SKM-1 (cell line): ENCODE results near the gene IGF2R.
"Not testable (repeated sequence)": the region's sequence is repeated elsewhere in the genome, so short reads cannot be mapped to it uniquely, and the experiment has no call there.

Experiments
- DNase-seq: peaks from one replicate; lab custom pipeline; 2025; ENCODE audit not compliant: unreplicated experiment; lab: John Stamatoyannopoulos, UW

IGF2R gene, protein sequence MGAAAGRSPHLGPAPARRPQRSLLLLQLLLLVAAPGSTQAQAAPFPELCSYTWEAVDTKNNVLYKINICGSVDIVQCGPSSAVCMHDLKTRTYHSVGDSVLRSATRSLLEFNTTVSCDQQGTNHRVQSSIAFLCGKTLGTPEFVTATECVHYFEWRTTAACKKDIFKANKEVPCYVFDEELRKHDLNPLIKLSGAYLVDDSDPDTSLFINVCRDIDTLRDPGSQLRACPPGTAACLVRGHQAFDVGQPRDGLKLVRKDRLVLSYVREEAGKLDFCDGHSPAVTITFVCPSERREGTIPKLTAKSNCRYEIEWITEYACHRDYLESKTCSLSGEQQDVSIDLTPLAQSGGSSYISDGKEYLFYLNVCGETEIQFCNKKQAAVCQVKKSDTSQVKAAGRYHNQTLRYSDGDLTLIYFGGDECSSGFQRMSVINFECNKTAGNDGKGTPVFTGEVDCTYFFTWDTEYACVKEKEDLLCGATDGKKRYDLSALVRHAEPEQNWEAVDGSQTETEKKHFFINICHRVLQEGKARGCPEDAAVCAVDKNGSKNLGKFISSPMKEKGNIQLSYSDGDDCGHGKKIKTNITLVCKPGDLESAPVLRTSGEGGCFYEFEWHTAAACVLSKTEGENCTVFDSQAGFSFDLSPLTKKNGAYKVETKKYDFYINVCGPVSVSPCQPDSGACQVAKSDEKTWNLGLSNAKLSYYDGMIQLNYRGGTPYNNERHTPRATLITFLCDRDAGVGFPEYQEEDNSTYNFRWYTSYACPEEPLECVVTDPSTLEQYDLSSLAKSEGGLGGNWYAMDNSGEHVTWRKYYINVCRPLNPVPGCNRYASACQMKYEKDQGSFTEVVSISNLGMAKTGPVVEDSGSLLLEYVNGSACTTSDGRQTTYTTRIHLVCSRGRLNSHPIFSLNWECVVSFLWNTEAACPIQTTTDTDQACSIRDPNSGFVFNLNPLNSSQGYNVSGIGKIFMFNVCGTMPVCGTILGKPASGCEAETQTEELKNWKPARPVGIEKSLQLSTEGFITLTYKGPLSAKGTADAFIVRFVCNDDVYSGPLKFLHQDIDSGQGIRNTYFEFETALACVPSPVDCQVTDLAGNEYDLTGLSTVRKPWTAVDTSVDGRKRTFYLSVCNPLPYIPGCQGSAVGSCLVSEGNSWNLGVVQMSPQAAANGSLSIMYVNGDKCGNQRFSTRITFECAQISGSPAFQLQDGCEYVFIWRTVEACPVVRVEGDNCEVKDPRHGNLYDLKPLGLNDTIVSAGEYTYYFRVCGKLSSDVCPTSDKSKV (N-terminal part only)

DNA sequence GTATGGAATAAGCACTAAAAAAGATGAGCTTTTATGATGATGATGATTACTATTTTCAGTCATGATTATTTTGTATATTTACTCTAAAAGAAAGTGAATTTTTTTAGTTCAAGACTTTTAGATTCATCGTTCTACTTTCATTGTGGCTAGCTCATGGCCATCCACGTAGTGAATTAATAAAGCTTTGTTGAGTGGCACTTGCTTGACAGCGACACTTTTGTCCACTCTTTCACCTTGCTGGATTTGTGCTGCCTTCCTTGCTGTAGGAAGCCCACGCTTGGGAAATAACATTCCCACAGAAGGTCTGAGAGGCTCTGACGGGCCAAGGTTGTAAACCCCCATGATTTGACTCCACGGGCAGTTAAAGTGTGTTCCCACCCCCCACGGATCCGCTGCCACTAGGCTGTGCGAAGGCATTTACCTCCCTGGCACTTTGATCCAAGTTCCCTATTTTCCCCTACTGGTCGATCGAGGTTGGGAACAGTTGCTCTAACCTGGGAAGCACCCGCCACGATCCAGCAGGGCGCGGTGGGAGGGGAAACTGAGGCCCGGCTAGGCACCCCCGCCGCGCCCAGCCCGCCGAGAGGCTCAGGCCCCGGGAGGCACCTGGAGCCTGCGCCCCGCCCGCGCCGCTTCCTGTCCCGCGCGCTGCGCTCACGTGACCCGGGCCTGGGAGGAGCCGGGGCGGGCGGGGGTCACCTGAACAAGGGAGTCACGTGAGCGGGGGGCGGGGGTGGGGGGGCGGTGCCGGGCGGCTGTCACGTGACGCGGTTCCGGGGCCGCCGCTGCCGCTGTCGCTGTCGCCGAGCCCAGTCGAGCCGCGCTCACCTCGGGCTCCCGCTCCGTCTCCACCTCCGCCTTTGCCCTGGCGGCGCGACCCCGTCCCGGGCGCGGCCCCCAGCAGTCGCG, at the start of gene IGF2R:
TSS of gene IGF2R (plus strand) at position 788 of the 909 bp plus-strand sequence. CDS start 165 bp downstream, outside the sequence.
- DNase-seq, result peak; percentile 80

DNA sequence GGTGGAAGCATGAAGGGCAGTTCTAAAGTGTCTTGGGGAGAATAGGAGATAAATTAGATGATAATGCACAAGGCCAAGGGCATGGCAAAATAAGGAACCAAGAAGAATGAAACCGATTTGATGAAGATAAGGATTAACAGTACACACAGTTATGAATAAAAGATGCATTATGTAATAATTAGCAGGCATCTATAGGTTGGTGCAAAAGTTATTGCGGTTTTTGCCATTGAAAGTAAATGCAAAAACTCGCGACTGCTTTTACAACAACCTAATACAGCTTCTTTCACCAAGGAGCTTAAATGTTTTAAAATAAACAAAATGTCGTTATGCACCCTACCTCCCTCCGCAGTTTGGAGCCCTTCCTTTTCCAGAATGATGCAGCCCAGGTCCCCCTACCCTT, 49.1 kb upstream of the IGF2R start:
- DNase-seq, result no peak

DNA sequence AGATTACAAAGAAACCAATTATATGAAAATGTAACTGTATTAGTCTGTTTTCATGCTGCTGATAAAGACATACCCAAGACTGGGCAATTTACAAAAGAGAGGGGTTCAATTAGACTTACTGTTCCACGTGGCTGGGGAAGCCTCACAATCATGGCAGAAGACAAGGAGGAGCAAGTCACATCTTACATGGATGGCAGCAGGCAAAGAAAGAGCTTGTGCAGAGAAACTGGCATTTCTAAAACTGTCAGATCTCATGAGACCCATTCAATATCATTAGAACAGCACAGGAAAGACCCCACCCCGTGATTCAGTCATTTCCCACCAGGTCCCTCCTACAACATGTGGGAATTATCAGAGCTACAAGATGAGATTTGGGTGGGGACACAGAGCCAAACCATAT, 44.7 kb upstream of the IGF2R start:
- not testable (repeated sequence) for DNase-seq

DNA sequence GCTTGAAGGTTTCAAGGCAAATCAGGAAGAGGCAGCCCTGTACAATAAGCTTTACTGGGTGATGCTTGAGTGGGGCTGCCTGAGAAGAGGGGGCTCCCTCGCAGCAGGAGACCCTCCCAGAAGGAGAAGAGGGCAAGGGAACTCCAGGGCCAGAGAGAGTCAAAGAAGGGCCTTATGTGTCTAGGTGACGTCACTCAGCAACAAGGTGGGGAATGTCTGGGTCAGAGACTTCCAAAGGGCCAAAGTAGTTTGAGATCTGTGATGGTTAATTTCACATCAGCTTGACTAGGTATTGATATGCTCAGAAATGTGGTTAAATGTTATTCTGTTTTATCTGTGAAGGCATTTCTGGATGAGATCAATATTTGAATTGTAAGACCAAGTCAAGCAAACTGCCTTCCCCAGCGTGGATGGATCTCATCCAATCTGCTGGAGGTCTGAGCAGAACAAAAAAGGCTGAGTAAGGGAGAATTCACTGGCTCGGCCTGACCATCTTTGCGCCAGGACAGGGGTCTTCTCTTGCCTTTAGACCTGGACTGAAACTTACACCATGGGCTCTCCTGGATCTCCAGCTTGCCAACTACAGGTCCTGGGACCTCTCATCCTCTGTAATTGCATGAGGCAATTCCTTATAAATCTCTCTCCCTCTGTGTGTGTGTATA, 42.2 kb upstream of the IGF2R start:
- DNase-seq, result no peak

DNA sequence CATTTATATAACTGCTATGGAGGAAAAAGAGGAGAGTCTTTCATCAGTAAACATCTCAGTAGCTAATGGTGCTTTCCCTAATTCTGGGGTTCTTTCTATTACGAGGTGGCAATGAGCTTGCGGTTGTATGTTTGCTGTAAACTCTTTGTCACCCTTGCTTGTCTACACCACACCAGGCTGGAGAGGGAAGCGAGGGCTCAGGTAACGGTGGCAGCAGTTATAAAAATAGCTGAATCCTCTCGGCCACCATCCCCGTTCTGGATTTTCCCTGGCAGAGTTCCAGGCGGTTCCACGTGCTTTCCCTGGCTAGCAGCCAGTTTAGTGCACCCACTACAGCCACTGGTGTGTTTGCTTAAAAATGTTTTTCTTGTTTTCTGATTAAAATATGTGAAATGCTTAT, 39.1 kb upstream of the IGF2R start:
- no peak for DNase-seq

DNA sequence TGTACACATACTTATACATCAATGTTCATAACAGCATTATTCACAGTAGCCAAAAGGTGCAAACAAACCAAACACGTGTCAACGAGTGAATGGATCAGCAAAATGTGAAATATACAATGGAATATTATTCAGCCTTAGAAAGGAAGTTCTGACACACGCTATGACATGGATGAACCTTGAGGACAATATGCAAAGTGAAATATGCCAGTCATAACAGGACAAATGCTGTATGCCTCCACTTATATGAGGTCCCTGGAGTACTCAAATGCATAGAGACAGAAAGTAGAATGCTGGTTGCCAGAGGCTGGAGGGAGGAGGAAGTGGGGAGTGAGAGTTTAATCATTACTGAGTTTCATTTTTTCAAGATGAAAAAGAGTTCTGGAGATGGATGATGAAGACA, 37.8 kb upstream of the IGF2R start:
- no peak for DNase-seq

DNA sequence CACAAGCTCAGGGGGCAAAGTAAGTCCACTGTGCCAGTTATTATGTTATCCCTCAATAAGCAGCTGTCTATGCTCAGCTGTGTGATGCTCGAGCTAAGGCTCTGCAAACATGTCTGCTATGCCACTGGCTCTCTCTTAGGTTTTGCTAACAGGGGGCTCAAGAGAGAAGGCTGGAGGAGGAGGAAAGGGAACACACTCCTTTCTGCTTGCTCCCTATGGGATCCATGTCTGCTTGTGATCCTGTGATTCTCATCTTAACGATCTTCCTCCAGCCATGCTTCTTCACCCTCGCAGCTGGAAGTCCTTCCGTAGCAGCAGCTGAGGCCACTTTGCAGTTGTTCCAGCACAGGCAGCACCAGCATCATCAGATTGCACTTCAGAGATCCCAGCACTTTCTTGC, 37.0 kb upstream of the IGF2R start:
- no peak for DNase-seq

DNA sequence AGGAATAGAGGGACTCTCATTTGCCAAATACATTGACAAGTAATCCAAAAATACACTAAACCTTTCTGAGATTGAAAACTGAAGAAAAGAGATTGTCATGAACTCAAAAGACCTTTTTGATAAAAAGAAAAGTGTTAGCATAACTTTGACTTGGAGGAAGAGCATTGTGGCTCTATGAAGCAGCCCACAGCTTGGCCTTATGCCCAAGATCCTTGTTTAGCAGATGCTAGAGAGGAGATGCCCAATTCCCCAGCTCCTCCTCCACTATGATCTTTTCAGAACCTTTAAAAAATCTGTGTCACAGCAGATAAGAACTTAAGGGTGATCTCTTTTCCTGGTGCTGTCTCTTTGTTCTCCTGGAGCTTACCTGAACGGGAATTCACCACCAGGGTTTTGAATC, 35.8 kb upstream of the IGF2R start:
- DNase-seq, result no peak

DNA sequence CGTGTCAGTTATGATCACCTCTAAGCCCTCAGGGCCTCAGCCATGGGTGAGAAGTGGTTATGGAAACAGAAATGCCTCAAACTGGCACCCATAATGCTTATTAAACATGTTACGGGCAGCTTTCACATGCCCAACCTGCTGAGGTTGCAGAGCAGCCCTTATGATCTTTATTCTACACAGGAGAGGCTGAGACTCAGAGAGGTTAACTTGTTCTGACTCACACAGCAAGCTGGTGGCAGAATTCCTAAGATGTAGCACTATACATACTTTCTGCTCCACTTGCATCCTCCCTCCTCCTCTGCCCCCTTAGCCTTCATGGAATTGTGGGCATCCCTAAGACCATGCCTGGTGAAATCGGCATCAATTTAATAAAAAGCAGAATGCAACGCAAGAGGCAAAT, 34.7 kb upstream of the IGF2R start:
- no peak for DNase-seq

DNA sequence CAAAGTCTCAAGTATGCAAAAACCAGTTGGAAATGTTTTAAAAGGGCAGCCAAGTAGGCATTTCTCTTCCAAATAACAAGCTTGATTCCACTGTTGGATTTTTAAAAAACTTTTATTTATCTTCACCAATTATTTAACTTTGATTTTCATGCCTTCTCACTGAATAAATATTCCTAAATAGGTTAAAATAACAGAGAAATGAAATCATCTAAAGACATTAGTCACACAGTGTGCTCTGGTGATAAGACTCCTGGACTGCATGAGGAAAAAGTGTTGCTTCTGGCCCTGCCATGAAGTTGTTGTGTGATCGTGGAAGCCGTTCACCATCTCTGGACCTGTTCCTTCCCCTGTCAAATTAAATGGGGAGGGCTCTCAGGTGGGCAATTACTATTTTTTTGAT, 33.8 kb upstream of the IGF2R start:
- no peak for DNase-seq

DNA sequence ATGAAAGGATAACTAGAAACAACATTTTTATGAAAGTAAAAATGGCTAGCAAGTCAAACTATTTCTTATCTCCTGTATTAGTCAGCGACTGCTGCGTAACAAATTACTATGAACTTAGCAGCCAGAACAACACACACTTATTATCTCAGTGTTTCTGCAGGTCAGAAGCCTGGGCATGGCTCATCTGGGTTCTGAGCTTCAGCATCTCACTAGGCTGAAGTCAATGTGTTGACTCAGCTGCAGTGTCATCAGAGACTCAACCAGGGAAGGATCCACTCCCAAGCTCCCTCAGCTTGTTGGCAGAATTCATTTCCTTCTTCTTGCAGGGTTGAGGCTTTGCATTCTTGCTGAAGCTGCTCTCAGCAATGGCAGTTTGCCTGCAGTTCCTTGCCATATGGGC, 33.2 kb upstream of the IGF2R start:
- DNase-seq, result no peak

DNA sequence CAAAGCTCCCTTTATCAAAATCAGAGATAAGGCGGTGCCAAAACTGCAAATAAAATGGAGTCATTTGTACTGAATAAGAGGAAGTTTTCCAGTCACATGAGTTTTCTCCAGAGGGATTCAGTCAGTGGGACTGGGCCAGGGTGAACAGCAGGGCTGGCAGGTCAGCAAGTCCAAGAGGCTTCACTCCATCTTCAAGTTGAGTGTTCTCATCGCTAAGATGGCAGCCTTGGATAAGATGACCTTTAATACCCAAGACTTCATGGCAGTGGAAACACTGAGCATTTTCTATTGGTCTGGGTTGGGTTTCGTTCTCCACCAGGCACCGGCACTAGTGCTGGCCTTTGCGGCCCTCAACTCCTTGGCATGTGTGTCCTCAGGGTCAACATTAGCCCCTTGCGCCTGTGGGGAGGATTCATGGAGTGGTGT, 29.3 kb upstream of the IGF2R start:
- no peak for DNase-seq

DNA sequence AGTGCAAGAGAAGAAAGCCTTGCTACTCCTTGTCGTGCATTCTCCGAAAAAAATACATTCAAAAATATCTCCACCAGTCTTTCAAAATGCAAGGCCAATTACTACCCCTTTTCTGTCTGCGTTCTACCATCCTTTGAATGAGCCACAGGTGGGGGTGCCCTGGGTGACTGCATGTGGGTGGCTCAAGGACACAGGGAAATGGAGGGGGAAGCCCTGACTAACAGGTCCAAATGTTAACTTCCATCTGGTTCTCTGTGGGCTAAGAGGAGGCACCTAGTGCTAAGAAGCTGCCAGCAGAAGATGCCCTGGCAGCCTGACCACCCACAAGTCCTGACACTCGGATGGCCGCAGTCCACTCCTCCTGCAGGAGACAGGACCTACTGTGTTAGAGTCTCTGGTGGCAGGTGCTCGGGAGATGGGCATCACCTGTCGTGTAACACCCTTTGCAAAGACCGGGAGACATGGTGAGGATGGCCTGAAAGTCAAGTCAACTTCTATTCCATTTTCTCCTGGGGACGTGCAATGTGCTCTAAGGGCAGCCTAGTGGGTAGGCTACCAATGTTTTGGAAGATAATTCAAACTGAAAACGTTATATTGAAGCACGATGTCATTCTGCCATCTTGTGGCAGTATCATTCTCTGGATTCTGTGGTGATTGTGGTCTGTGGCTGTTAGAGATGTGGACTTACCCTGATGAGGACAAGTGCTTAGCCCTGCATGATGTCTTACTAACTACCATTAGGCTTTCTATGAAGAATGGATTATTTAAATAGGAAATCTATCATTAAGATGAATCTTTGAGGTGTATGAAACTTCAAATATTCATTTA, 27.4 kb upstream of the IGF2R start:
- no peak for DNase-seq

DNA sequence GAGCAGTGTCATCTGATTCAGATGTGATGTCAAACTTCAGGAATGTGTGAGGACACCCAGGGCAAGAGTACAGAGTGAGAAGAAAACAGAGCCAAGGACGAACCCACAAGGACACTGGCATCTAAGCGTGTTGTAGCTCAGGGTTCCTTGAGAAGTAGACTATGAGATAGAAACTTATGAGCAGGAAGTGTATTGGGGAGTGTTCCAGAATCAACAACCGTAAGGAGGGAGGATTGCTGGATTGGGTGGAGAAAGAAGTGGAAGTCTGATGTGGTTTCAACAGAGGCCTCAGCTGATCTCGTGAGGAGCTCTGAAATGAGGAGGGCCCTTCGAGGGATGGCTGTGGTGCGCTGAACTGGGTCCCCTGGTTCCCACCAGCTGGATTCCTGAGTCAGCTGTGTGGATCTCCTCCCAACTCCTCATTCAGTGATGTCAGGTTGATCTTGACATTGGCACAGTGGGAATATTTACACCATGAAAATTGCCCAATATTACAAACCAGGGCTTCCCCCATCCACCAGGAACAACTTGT, 25.7 kb upstream of the IGF2R start:
- DNase-seq, result no peak

DNA sequence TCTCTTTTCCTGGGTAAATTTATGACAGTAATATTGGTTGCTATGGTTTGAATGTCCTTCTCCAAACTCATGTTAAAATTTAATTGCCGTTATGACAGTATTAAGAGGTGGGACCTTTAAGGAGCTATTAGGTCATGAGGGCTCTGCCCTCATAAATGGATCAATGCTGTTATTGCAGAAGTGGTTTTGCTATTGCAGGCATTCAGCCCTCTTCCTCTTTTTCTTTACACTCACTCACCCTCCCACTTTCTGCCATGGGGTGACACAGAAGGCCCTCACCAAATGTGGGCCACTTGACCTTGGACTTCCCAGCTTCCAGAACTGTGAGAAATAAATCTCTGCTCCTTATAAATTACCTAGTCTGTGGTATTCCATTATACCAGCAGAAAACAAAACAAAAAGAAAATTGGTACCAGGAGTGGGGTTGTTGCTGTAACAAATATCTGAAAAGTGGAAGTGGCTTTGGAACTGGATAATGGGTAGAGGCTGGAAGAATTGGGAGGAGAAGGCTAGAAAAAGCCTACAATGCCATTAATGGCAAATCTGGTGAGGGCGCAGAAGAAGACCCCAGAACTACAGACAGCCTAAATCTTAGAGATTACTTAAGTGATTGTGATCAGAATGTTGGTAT, 24.8 kb upstream of the IGF2R start:
- DNase-seq, result peak; percentile 10

DNA sequence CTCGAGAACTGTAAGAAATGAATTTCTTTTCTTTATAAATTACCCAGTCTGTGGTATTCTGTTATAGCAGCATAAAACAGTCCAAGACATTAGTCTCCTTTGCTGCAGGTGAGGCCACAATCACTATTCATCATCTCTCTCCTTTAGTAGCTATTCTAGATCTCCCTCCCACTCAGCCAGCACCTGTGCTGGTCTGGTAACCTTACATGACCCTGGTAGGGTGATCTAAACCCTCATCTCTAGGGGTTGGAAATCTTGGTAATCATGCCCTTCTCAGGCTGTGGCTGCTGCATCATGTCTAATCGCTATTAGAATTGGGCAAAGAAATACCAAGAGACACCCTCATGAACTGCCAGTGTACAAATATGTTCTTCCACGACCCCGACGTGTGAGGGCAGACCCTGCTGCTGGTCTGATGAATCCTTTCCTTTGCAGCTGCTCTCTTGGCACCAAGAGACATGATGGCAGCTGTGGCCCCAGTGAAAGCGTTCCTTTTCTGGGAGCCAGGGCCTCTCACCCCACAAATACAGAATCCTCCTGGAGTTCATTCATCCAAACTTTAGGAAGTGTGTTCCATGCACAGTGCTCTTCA, 23.0 kb upstream of the IGF2R start:
- DNase-seq, result no peak

DNA sequence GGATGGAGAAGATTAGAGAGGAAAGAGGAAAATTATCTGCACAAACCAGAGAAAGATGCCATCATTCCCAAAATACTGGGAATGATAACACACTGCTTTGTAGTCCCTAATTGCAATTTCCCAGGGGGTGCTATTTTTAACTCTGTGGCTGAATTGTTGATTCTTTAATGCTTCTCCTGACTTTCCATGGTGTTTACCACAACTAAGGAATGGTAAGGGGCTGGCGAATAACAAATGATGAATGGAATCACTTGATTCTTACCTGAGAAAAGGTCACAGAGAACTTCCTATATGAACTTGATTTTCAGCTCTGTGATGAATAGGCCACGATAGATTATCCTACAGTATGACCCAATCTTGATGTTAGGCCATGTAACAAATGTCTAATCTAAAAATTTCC, 22.0 kb upstream of the IGF2R start:
- no peak for DNase-seq

DNA sequence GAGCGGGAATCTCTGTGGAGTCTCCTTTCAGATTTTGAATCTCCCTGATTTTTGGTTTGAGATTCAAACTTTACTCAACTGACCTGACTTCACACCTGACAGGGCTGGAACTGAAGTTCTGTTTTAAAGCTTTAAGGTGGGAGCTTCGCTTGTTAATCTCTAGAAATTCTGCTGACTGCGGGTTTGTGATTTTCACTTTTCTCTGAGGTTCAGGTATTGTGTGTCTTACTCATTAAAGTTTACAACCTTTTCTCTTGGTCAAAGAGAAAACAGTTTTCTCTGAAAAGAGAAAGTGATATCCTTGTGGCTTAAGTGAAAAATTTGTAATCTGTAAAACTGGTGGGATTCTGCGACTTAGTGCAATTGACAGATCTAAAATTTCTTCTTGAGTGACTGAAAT, 20.7 kb upstream of the IGF2R start:
- no peak for DNase-seq
